ENCODE results near the gene PCBP4.
A peak's percentile ranks its signal among the peaks of the same experiment; 100 is the strongest.

PCBP4 gene

GRCh38 chr3:51955175-51955892 lies 11.9 kb downstream of the PCBP4 start, which contains the start of gene GPR62:
GPR62 (plus strand) TSS chr3:51955381; CDS start chr3:51955653, 272 bp downstream.
- no peak for DNase-seq (ENCODE audit: low read depth)

GRCh38 chr3:51954713-51955112 lies 12.5 kb downstream of the PCBP4 start:
- no peak for DNase-seq (ENCODE audit: low read depth)

- DNase-seq (ENCODE audit: low read depth), result no peak
Observed at GRCh38 chr3:51954105-51954504, 13.1 kb downstream of the PCBP4 start.

GRCh38 chr3:51953445-51953844 lies 13.8 kb downstream of the PCBP4 start:
- peak; percentile 80 for DNase-seq (ENCODE audit: low read depth)

GRCh38 chr3:51950899-51951298 lies 16.4 kb downstream of the PCBP4 start:
- DNase-seq (ENCODE audit: low read depth), result no peak

GRCh38 chr3:51949121-51949520 lies 18.1 kb downstream of the PCBP4 start:
- no peak for DNase-seq (ENCODE audit: low read depth)

GRCh38 chr3:51948016-51948580 lies 19.2 kb downstream of the PCBP4 start:
- no peak for DNase-seq (ENCODE audit: low read depth)

GRCh38 chr3:51947215-51947900 lies 19.9 kb downstream of the PCBP4 start:
- DNase-seq (ENCODE audit: low read depth), result no peak

GRCh38 chr3:51946796-51947195 lies 20.5 kb downstream of the PCBP4 start:
- no peak for DNase-seq (ENCODE audit: low read depth)

- DNase-seq (ENCODE audit: low read depth), result no peak
Observed at GRCh38 chr3:51945926-51946705, 21.1 kb downstream of the PCBP4 start.

GRCh38 chr3:51945031-51945840 lies 22.0 kb downstream of the PCBP4 start:
- no peak for DNase-seq (ENCODE audit: low read depth)

- DNase-seq (ENCODE audit: low read depth), result no peak
Observed at GRCh38 chr3:51944451-51945021, 22.7 kb downstream of the PCBP4 start.

- DNase-seq (ENCODE audit: low read depth), result no peak
Observed at GRCh38 chr3:51943451-51944391, 23.5 kb downstream of the PCBP4 start.

GRCh38 chr3:51942603-51943450 lies 24.4 kb downstream of the PCBP4 start:
- DNase-seq (ENCODE audit: low read depth), result peak; percentile 83

GRCh38 chr3:51941798-51942602 lies 25.3 kb downstream of the PCBP4 start, which contains the start of the genes PARP3 and RRP9:
PARP3 (plus strand) TSS chr3:51942363; CDS start chr3:51943356, 993 bp downstream.
RRP9 (minus strand) TSS chr3:51941904; CDS start chr3:51941867, 37 bp downstream.
- DNase-seq (ENCODE audit: low read depth), result peak; percentile 100

GRCh38 chr3:51941463-51941797 lies 25.8 kb downstream of the PCBP4 start:
- no peak for DNase-seq (ENCODE audit: low read depth)

GRCh38 chr3:51940648-51941462 lies 26.4 kb downstream of the PCBP4 start:
- DNase-seq (ENCODE audit: low read depth), result peak; percentile 19
